Smooth muscle cell of the coronary artery (primary cell): ENCODE results near the gene CIDEB. TPM values are rescaled to one million over a fixed set of nuclear protein-coding genes. Genes with fewer than 3 reads are reported as not detected.

Source experiments
- total RNA-seq: library from RNA; depleted of rRNA; stranded (reverse); fragments of >200 nt; gene quantifications from 2 replicates; pipeline ENCODE4 v1.2.3, GENCODE V29; 2014; ENCODE audit warnings: low replicate concordance

CIDEB gene, protein sequence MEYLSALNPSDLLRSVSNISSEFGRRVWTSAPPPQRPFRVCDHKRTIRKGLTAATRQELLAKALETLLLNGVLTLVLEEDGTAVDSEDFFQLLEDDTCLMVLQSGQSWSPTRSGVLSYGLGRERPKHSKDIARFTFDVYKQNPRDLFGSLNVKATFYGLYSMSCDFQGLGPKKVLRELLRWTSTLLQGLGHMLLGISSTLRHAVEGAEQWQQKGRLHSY
- total RNA-seq = 0.08 and 3.3 TPM in 2 replicates

DNA sequence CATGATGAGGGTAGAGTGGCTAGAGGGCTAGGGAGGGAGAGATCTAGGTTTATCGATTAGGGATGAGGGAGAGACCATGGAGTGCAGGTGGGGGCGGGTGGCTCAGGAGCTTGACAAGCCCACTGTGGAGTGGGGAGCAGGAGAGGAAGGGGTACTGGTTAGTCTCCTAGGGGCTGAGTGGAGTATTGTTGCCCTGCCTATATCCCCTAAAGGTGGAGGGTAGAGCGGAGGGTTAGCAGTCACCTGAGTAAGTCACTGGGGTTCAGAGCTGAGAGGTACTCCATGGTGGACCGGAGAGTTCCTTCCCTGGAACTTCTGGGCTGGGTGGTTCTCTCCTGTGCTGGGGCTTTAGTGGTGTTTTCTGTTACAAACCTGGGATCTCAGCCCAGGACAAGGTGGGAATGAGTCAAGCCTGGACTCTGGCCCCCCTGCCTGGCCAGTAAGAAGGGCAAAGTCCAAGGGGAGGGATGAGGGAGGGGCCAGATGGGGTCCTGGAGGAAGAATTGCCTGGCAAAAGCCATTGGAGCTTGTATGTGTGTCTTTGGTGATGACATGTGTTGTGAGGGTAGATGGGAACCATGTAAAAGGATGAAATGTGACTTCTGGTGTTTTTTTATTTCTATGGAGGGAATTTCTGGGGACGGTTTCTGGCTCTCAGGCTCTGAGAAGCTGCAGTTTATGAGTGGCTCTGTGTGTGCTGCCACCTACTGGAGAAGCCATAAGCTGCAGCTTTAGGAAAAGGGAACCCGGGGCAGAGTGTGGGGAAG, at the start of gene CIDEB:
CIDEB (minus strand) TSS at position 403 of the 767 bp plus-strand sequence; CDS start at position 284, 119 bp downstream.

GRCh38 chr14:24339284-24340151, 31.7 kb upstream of the CIDEB start, which contains the start of gene RIPK3:
TSS of gene RIPK3 (minus strand) at chr14:24339991. CDS start at chr14:24339826, 165 bp downstream.

GRCh38 chr14:24334431-24335291, 26.9 kb upstream of the CIDEB start, which contains the start of gene ADCY4:
TSS of gene ADCY4 (minus strand) at chr14:24335071. CDS start at chr14:24334652, 419 bp downstream.

GRCh38 chr14:24310646-24311604, 3.1 kb upstream of the CIDEB start, which contains the start of gene LTB4R:
TSS of gene LTB4R (plus strand) at chr14:24311502. CDS start at chr14:24315652, 4,150 bp downstream.

GRCh38 chr14:24309538-24310264, 1.9 kb upstream of the CIDEB start, which contains the start of gene LTB4R2:
TSS of gene LTB4R2 (plus strand) at chr14:24310140. CDS start at chr14:24310665, 525 bp downstream.

GRCh38 chr14:24299255-24300191, 8.3 kb downstream of the CIDEB start, which contains the start of the genes DHRS1 and NOP9:
TSS of gene DHRS1 (minus strand) at chr14:24299780. CDS start at chr14:24299106, 674 bp downstream.
TSS of gene NOP9 (plus strand) at chr14:24299850. CDS start at chr14:24299955, 105 bp downstream.

DNA sequence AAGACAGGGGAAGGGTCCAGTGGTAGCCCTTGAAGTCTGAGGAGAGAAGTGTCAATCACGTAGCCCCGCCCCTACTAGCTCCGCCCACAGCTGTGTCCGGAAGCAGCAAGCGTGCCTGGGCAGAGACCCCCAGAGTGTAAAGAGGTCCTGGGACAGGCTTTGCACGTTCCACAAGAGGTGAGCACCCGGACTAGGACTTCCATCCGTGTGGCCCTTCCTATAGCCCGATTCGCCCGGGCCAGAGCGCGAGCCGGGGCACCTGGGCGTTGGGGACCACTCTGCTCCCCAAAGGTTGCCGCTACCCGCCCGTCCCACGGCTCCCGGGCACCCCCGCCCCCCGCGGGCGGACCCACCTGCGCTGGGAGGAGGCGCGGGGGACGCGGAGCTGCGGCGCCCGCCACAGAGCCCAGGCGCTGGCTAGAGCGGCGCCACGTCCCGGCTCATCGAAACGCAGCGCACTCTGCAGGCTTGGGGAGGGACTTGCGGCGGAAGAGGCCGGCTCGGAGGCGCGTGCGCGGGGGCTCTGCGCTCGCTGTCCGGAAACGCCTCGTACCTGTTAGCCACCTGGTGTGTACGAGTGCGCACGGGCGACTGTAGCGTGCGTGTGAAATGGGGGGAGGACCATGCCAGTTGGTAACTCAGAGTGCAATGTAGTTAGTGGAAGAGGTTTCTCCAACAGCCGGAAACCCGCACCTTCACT, 36.5 kb downstream of the CIDEB start, which contains the start of gene RABGGTA:
RABGGTA (minus strand) TSS at position 464 of the 700 bp plus-strand sequence. CDS start 482 bp downstream, outside the sequence.

GRCh38 chr14:24262821-24263733, 44.7 kb downstream of the CIDEB start, which contains the start of gene TGM1:
TSS of gene TGM1 (minus strand) at chr14:24263177. CDS start at chr14:24262352, 825 bp downstream.

Other genes starting within 250 kb of the CIDEB start
- gene CPNE6, start 236.4 kb downstream of the CIDEB start, total RNA-seq = not detected in 2 replicates
- 13.3 and 44.0 TPM in 2 replicates for gene PCK2, start 213.7 kb downstream of the CIDEB start, total RNA-seq
- gene DCAF11, start 193.2 kb downstream of the CIDEB start, total RNA-seq = 59.1 and 62.1 TPM in 2 replicates
- 0.47 and 1.2 TPM in 2 replicates for gene NRL, start 193.0 kb downstream of the CIDEB start, total RNA-seq
- gene FITM1, start 177.3 kb downstream of the CIDEB start, total RNA-seq = 0.23 TPM in 1 of 2 replicates, not detected in the other
- 55.3 and 80.6 TPM in 2 replicates for gene PSME1, start 171.8 kb downstream of the CIDEB start, total RNA-seq
- gene EMC9, start 166.4 kb downstream of the CIDEB start, total RNA-seq = 19.2 and 21.9 TPM in 2 replicates
- gene PSME2, start 161.4 kb downstream of the CIDEB start, total RNA-seq = 28.2 and 87.8 TPM in 2 replicates
- 22.2 and 24.9 TPM in 2 replicates for gene RNF31, start 160.5 kb downstream of the CIDEB start, total RNA-seq
- gene IRF9, start 146.7 kb downstream of the CIDEB start, total RNA-seq = 68.4 and 96.8 TPM in 2 replicates
- gene REC8, start 135.9 kb downstream of the CIDEB start, total RNA-seq = 0.12 and 0.83 TPM in 2 replicates
- 27.1 and 41.9 TPM in 2 replicates for gene IPO4, start 119.2 kb downstream of the CIDEB start, total RNA-seq
- 42.9 and 55.9 TPM in 2 replicates for gene TM9SF1, start 112.5 kb downstream of the CIDEB start, total RNA-seq
- gene TSSK4, start 102.3 kb downstream of the CIDEB start, total RNA-seq = 0.12 TPM in 1 of 2 replicates, not detected in the other
- gene CHMP4A, start 94.5 kb downstream of the CIDEB start, total RNA-seq = 24.2 and 29.7 TPM in 2 replicates
- 10.8 and 18.3 TPM in 2 replicates for gene MDP1, start 91.9 kb downstream of the CIDEB start, total RNA-seq
- 272 and 446 TPM in 2 replicates for gene NEDD8, start 75.6 kb downstream of the CIDEB start, total RNA-seq
- 72.7 and 109 TPM in 2 replicates for gene GMPR2, start 75.0 kb downstream of the CIDEB start, total RNA-seq
- gene TINF2, start 65.4 kb downstream of the CIDEB start, total RNA-seq = 38.3 and 42.2 TPM in 2 replicates
- 1.6 and 2.5 TPM in 2 replicates for gene TGM1, start 44.8 kb downstream of the CIDEB start, total RNA-seq
- gene RABGGTA, start 36.4 kb downstream of the CIDEB start, total RNA-seq = 16.8 and 22.3 TPM in 2 replicates
- gene DHRS1, start 8.2 kb downstream of the CIDEB start, total RNA-seq = 13.5 and 20.9 TPM in 2 replicates
- gene NOP9, start 8.1 kb downstream of the CIDEB start, total RNA-seq = 14.4 and 17.4 TPM in 2 replicates
- gene LTB4R2, start 2.2 kb upstream of the CIDEB start, total RNA-seq = 1.2 and 2.3 TPM in 2 replicates
- gene LTB4R, start 3.5 kb upstream of the CIDEB start, total RNA-seq = 0.75 and 6.3 TPM in 2 replicates
- gene ADCY4, start 27.1 kb upstream of the CIDEB start, total RNA-seq = 0.60 and 16.7 TPM in 2 replicates
- 0.23 and 9.4 TPM in 2 replicates for gene RIPK3, start 32.0 kb upstream of the CIDEB start, total RNA-seq
- 18.4 and 77.3 TPM in 2 replicates for gene NFATC4, start 60.2 kb upstream of the CIDEB start, total RNA-seq
- 3.2 and 9.0 TPM in 2 replicates for gene NYNRIN, start 91.0 kb upstream of the CIDEB start, total RNA-seq
- 1.6 and 7.4 TPM in 2 replicates for gene CBLN3, start 121.7 kb upstream of the CIDEB start, total RNA-seq
- 42.2 and 45.3 TPM in 2 replicates for gene KHNYN, start 122.0 kb upstream of the CIDEB start, total RNA-seq
- gene SDR39U1, start 134.8 kb upstream of the CIDEB start, total RNA-seq = 4.4 and 11.3 TPM in 2 replicates
- not detected in 2 replicates for gene CMA1, start 200.3 kb upstream of the CIDEB start, total RNA-seq